HG03103 (cell line): ENCODE data around the gene TMSB4X.

ENCODE experiments used
- ATAC-seq: cut with Tn5 transposase; IDR thresholded peaks from one replicate; pipeline ENCODE4 v1.9.1; 2021; ENCODE audit warnings: low read depth; ENCODE audit not compliant: unreplicated experiment

The TMSB4X gene

GRCh38 chrX:12992544-12993118 lies 17.7 kb downstream of the TMSB4X start:
- ATAC-seq = no peak

DNA sequence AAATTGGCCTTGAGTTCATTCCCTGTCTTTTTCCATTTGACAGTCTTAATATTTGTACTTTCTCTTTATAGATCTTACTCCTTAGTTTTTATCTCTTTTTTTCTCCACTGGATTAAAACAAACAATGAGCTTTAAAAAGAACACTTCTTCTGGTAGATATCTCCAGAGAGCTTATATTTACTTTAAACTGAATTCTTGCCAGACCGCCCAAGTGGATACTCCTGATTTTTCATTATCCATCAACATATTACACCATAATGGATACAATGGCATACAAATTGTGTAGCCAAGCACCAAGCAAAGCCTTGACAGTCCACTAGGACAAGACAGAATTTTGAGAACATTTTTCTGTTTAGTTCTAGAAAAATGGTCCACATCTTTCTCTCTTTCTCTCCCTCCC lies 18.9 kb downstream of the TMSB4X start:
- no peak for ATAC-seq

DNA sequence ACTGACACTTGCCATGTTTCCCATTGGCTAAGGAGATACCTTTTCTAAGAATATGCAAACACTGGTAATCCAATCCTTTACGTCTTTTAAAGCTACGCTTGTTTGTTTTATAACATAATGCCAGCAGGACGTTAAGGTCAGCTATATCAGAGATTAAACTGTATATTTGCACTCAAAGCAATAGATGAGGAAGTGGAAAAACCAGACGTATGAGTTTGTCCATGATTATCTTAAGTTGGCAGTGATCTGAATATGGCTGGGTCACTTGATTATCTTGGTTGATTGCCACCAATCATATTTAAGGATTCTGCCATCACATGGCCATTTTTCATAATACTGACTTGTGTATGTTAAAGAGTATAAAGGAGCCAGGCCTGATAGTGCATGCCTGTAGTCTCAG lies 19.4 kb downstream of the TMSB4X start:
- no peak for ATAC-seq

GRCh38 chrX:12996934-12997435 lies 22.1 kb downstream of the TMSB4X start:
- ATAC-seq = no peak

DNA sequence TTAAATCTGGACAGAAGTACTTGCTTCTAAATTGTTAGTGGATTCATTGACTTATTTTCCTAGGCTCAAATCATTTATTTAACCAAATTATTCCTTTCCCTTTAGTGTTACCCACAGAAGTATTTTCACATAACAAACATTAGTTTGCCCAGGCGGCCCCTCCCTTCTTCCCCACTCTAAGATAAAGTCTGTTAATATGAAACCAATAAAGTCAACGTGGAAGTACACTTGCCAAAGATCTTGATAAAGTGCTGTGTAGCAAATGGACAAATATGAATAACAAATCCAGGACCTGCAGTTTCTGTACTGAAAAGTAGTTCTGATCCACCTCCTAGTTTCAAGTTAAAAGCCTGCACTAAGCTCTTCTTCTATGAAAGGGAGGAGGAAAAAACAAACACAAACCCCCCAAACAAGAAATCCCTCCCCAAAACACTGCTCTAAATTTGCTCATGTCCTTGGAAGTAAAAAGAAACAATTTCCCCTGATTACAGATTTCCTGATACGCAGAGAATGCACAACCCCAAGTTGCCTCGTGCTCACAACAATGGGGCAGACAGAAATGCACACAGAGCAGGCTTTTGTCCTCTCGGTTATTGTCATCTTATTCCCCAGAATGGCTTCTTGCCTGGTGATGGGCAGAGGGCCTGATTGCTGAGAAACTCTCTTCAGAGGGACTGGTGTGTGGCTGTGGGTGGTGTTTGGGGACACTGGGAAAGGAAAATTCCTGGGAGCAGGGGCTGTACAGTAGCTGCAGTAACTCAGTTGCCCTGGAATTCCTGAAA lies 23.2 kb downstream of the TMSB4X start:
- ATAC-seq = no peak

- peak; percentile 52 for ATAC-seq
Measured at GRCh38 chrX:12999422-12999821, 24.5 kb downstream of the TMSB4X start.

GRCh38 chrX:13000301-13000811 lies 25.4 kb downstream of the TMSB4X start:
- ATAC-seq = peak; percentile 41

- no peak for ATAC-seq
Measured at GRCh38 chrX:13001097-13001496, 26.2 kb downstream of the TMSB4X start.

DNA sequence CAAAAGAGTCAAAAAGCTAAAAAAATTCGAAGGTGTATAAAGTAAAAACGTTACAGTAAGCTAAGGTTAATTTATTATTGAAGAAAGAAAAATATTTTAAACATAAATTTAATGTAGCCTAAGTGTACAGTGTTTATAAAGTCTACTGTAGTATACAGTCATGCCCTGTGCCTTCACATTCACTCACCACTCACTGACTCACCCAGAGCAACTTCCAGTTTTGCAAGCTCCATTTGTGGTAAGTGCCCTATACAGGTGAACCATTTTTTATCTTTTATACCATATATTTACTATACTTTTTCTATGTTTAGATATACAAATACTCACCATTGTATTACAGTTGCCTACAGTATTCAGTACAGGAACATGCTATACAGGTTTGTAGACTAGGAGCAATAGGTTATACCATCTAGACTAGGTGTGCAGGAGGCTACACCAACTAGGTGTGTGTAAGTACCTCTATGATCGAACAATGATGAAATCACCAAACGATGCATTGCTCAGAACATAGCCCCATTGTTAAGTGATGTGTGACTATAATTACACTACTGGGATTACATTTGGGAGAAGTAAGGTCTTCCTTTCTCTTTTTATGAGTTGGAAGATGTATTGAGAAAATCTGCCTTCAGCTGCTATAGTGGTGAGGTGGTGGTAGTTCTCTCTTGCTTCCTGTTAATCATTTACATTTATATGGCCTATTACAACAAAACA lies 27.2 kb downstream of the TMSB4X start:
- no peak for ATAC-seq

- ATAC-seq = peak; percentile 45
Measured at GRCh38 chrX:13005661-13006473, 31.0 kb downstream of the TMSB4X start.

GRCh38 chrX:13007519-13008188 lies 32.7 kb downstream of the TMSB4X start:
- ATAC-seq = no peak

- ATAC-seq = no peak
Measured at GRCh38 chrX:13008189-13008533, 33.3 kb downstream of the TMSB4X start.

DNA sequence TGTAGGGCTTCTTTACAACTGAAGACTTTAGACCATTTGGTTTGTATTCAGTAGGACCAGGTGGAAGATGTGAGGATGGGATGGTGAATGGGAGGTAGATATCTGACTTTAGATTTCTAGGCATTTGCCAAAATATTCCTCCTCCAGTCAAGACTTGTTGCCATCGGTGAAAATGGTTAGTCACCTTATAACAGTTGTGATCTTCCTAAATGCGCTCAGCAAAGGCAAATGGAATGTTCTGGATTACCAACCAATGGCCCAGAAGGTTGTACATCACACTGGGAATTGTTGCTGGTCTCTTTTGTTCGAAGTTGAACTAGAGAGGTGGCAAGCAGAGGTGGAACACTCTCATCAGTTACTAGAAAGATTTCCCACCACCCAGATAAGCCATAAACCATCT lies 33.9 kb downstream of the TMSB4X start:
- ATAC-seq = no peak

DNA sequence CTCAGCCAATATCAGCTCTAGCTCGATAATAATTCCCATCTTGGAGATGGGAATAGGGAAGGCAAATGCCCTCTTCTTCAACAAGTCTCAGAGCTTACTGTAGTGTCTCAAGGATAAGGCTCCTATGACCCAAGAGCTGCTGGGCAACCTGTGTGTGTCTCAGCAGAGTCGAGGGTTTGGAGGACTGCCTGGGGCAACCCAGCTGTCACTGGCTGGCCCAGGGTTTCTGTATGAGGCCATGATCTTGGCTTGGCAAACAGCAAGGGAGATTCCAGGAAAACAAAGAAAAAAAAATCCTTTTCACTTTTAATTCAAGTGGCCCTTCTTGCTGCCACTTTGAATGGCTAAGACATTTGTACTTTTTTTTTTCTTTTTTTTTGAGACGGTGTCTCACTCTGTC lies 34.4 kb downstream of the TMSB4X start:
- ATAC-seq = no peak

GRCh38 chrX:13009844-13010243 lies 34.9 kb downstream of the TMSB4X start:
- no peak for ATAC-seq

DNA sequence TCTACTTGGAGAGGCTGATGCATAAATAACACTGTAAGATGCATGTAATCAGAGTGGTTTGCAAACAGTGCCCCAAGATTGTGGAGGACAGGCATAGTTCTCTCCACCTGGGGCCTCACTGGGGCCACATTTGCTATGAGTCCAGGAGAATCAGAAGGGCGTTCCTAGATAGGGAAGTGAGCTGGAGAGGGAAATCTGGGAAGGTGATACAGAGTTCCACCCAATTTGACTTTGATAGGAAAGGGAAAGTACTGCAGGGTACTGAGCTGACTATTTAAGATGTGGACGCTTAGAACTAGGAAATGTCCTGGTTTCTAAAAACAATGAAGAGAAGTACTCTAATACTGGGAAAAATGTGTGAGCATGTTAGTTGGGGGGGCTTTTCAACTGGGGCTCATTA lies 35.6 kb downstream of the TMSB4X start:
- ATAC-seq = no peak

DNA sequence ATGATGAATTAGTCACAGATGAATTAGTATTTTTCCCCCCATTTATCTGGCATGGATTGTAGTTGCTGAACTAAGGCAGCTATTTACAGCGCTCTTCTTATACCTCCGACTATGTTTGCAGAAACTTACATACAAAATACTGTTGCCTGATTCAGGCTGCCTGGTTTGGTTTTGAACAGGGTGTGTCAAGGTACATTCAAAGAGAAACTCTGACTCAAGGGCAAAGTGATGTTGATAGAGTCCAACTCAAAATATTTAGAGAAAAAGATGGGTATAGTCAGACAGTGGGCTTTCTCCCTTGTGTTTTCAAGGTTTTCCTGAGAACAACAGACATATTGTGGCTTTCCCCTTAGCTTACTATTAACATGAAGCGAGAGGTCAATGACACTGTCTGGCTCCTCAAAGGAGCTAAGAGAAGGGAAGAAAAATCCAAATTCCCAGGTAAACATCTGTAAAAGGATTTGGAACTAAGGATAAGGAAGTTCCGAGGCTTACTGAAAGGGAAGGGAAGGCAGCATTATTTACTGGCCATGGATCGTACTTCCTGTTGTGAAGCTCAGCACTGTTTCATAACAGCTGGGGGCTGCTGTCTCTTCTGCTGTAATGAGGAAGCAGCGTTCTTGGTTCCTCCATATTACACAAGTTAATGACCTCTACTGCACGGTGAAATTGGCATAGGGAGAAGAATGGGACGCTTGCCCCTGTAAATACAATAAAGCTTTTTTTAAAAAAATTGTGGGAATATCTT lies 38.6 kb downstream of the TMSB4X start:
- ATAC-seq = peak; percentile 73

- ATAC-seq = peak; percentile 29
Measured at GRCh38 chrX:13014111-13015096, 39.5 kb downstream of the TMSB4X start.
